GM19035 (cell line): Measurements from ENCODE around the gene CFAP410.
"Not testable (repeated sequence)": the region's sequence is repeated elsewhere in the genome, so short reads cannot be mapped to it uniquely, and the experiment has no call there.

Experiments
- ATAC-seq: cut with Tn5 transposase; IDR thresholded peaks from one replicate; pipeline ENCODE4 v1.9.1; 2021; ENCODE audit not compliant: unreplicated experiment

The CFAP410 gene

GRCh38 chr21:44318489-44319285 is 20.5 kb downstream of the CFAP410 start:
- ATAC-seq = no peak

GRCh38 chr21:44317871-44318270 is 21.3 kb downstream of the CFAP410 start:
- no peak for ATAC-seq

GRCh38 chr21:44317241-44317782 is 21.9 kb downstream of the CFAP410 start:
- ATAC-seq = no peak

- no peak for ATAC-seq
Observed at GRCh38 chr21:44316277-44316900, 22.8 kb downstream of the CFAP410 start.

GRCh38 chr21:44315691-44316203 is 23.4 kb downstream of the CFAP410 start:
- ATAC-seq = no peak

GRCh38 chr21:44314561-44314960 is 24.6 kb downstream of the CFAP410 start:
- no peak for ATAC-seq

- ATAC-seq = no peak
Observed at GRCh38 chr21:44314128-44314527, 25.1 kb downstream of the CFAP410 start.

GRCh38 chr21:44313451-44313850 is 25.7 kb downstream of the CFAP410 start:
- ATAC-seq = no peak

- ATAC-seq = no peak
Observed at GRCh38 chr21:44312716-44313115, 26.5 kb downstream of the CFAP410 start.

- no peak for ATAC-seq
Observed at GRCh38 chr21:44312089-44312488, 27.1 kb downstream of the CFAP410 start.

GRCh38 chr21:44310628-44311507 is 28.3 kb downstream of the CFAP410 start:
- ATAC-seq = no peak

- ATAC-seq = no peak
Observed at GRCh38 chr21:44306936-44307704, 32.1 kb downstream of the CFAP410 start.

- no peak for ATAC-seq
Observed at GRCh38 chr21:44305691-44306090, 33.5 kb downstream of the CFAP410 start.

GRCh38 chr21:44304877-44305293 is 34.3 kb downstream of the CFAP410 start:
- ATAC-seq = no peak

- ATAC-seq = no peak
Observed at GRCh38 chr21:44304011-44304616, 35.1 kb downstream of the CFAP410 start.

- no peak for ATAC-seq
Observed at GRCh38 chr21:44303490-44303981, 35.7 kb downstream of the CFAP410 start.

GRCh38 chr21:44302573-44303401 is 36.4 kb downstream of the CFAP410 start:
- not testable (repeated sequence) for ATAC-seq

- no peak for ATAC-seq
Observed at GRCh38 chr21:44301961-44302406, 37.2 kb downstream of the CFAP410 start.

GRCh38 chr21:44301141-44301540 is 38.0 kb downstream of the CFAP410 start:
- ATAC-seq = no peak
